HG03108 (cell line): ENCODE results near the gene KPNA2.
"Not testable (repeated sequence)": the region's sequence is repeated elsewhere in the genome, so short reads cannot be mapped to it uniquely, and the experiment has no call there.

Source experiments
- ATAC-seq: cut with Tn5 transposase; IDR thresholded peaks from one replicate; pipeline ENCODE4 v1.9.1; 2021; ENCODE audit warnings: moderate library complexity; ENCODE audit not compliant: unreplicated experiment

The KPNA2 gene

DNA sequence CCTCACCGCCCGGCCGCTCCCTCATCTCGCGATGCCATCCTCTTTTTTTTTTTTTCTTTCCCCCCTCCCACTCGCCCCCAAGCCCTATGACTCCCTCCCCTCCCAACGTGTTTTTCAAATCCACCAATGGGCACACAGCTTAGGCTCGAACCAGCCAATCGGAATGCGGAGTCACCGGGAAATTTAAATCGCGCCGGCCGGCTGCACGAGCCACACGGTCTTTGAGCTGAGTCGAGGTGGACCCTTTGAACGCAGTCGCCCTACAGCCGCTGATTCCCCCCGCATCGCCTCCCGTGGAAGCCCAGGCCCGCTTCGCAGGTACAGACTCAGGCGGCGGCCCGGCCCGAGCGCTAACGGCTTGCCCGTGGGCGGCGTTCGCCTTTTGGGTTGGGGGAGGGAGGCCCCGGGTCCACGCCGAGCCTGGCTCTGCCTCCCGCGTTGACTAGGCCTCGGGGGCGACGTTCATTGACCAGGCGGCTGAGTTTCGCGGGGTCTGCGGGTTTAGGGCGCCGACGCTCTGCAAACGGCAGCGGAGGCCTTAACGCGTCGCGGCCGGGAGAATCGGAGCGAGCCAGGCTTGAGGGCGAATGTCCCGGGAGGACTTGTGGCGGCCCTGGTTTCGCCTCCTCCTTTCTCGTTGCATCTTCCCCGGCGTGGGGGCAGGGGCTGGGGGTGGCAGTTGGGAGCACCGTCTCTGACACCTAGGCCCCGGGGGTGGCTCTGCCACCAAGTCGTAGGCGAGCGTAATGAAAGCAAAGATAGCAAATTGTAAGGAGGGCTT is at the start of gene KPNA2:
KPNA2 (plus strand) TSS at position 213 of the 781 bp plus-strand sequence. CDS start 1,398 bp downstream, outside the sequence.
- peak; percentile 86 for ATAC-seq

DNA sequence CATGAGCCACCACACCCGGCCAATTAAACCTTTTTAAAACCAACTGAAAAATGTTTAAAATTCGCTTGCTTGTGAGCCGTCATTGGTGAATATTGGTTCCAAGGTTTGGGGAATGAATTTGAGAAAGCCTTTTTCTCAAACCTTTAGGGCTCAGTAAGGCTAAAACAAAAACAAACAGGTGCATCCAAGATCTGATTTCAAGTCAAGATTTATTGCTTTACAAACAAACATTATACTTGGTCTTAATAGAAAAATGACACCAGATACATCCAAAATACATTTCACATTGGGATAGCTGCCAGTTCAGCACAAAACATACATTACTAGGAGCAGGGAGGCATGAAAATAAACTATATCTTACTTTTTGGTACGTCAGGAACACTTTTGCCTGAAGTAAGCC is 44.6 kb upstream of the KPNA2 start:
- ATAC-seq, result no peak

DNA sequence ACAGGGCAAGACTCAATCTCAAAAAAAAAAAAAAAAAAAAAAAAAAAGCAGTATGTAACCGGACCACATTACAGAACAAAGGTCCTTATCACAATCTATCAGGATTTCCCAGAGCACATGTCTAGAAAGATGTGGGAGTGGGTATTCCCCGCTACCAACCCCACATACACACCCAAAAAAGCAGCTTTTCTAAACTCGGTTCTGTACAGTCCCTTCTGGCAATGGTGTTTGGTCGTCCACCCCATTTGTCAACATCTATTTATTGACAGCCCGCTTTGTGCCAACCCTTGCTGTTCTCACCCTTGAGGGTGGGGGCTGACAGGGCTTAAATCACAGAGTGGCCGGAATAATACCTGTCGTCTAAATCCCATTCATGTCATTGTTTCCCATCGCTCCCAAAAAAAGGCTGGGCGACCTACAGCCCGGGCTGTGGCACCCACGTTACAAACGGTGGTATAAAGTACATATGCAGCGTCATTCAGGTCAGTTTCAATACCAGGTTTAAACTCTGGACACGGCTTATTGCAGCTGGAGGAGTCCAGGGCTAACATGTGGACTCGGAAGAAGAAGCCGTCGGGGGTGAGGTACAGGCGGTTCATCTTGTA is 42.9 kb upstream of the KPNA2 start:
- no peak for ATAC-seq

DNA sequence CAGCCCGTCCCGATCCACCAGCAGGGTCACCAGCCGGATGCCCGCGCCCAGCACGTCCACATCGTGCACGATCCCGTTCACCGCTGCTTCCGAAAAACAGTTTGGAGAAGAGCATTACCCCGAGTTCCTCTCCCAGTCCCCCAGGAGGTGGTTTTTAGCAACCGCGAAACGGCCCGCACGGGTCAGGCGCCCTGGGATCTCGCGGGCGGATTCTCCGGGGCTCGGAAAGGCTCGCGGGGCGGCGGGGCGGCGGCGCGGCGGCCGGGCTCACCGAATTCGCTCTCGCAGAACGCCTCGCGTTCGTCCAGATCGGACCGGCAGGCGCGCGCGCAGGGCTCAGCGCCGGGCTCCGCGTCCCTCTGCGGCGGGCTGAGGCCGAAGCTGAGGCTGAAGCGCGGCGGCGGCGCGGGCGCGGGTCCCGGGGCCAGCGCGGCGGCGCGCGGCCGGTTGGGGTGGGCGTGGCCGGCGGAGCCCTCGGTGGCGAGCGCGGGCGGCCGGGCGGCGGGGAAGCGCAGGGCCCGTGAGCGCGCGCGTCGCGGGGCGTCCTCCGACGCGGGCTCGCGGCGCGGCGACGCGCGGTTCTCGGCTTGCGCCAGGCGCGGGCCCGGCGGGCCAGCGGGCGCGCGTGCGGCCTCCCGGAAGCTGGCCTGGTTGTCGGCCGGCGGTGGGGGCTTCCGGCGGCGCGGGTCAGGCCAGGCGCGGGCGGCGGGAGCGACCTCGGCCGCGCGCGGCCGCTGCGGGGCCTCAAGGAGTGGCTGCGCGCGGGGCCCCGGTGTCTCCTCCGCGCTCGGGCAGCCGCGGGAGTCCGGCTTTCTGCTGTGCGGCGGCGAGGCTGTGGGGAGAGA is 42.2 kb upstream of the KPNA2 start:
- peak; percentile 70 for ATAC-seq

DNA sequence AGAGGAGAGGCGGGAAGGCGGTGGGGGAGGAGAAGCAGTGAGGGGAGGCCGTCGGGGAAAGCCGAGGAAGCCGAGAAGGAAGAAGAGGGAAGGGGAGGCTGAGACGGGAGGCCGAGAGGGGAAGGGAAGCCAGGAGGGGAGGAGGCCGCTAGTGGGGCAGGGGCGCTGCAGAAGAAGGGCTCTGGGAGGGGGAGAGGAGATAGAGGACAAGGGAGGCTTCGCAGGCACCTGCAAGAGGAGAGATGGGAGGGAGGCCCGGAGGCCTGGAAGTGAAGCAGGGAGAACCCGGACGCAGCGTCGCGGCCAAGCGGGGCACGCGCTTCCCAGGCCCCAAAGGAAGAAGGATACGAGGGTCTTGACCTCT is 41.6 kb upstream of the KPNA2 start:
- ATAC-seq, result no peak

DNA sequence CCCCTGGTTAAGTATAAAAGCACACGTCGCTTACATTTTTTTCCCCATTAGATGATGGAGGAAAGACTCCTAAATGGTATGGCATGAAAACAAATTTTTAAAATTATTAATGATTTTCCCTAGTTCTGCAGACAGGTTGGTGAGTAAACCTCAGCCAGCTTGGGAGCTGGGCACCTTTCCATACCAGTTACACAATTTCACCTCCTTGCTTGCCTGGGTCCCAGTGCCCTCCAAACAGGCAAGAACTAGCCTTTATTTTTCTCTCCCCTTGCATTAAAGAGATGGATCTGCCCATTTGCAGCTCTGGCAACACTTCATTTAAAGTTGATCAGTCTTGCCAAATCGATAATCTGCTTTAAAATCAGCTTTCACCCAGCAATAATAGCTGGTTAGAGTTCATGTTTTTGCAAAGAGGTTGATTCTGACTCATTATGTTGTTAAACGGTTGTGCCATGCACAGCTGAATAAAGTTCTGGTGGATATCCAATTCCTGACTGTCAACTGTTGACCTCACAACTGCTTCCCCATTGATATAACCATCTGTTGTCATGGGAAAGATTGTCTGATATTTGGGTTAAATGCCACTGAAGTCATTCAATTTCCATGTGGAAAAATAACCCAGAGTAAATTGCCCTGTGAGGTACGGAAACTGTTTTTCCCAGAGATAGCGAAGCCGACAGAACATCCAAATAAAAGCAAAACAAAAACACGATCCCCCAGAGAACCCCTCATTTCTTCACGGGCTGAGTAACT is 40.5 kb upstream of the KPNA2 start:
- no peak for ATAC-seq

DNA sequence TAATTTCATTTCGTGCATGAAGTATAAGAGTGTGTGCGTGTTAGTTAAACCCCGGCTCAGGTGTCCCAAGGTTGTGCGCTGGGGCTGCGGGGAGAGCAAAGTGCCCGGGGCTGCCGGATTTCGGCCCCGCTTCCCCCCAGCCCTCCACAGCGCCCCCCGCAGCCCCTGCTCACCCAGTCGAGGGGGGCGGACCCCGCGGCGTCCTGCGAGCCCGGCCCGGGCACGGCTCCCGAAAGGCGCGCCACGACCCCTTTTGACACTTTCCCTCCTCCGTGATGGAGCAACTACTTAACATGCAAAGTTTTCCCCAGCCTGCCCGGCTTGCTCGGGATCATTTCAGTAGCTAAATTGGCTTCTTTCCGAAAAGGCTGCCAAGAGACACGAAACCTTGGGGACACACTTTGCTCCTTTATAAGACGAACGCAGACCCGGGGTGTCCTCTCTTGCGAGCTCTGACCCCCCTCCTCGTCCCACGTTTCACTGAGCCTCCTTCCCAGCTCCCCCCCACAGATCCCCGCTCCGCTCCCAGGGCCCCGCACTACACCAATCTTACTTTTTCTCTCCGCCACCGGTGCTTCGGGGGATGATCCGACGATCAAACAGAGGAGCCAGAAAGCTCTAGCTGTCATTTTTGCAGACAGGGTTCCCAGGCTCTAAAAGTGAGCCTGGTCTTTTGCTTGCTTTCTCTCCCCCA is 39.8 kb upstream of the KPNA2 start:
- no peak for ATAC-seq

DNA sequence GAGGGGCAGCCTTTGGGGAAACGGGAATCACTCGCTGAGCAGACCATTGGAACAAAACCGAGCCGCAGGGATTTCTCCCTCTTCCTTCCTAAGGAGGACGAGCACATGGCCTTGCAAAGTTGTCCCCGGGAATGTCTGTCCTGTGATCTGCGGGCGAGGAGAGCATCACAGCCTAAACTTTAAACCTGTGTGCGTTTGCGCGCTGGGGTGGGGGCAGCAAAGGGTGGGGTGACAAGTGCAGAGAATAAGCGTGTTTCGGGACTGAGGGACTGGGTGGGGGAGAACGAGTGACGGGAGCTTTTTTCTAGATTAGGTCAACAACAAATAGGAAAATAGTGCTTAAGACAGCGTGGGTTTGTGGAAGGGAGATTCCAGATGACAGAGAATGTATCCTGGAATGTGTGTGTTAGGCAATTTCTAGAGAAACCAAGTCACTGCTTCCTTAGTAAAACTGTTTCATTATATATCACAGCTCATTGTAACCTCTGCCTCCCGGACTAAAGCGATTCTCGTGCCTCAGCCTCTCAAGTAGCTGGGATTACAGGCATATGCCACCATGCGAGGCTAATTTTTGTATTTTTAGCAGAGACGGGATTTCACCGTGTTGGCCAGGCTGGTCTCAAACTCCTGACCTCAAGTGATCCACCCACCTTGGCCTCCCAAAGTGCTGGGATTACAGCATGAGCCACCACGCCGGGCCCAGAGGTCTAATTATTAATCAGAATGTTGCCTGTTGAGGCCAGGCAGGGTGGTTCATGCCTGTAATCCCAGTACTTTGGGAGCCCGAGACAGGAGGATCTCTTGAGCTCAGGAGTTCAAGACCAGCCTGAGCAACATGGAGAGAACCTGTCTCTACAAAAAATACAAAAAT is 39.0 kb upstream of the KPNA2 start, which contains the start of gene C17orf58:
C17orf58 (minus strand) TSS at position 169 of the 871 bp plus-strand sequence. CDS start 271 bp downstream, outside the sequence.
- not testable (repeated sequence) for ATAC-seq

DNA sequence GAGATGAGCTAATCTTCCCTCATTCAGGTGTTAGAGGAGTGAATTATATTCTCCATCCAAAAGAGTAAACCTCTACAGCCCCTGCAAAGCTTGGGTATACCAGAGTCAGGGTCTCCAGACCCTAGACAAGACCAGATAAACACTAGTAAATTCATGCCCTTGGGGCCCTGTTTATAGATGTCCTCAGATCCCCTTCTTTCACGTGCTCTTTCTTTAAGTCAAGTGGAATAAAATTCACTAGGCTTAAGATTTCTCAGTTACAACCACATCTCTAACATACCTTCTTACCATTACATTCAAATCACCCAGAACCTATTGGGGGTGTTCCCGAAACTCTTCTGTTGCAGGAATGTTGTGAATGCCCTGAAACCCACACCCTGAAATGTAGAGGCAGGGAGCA is 37.1 kb upstream of the KPNA2 start:
- ATAC-seq, result no peak

DNA sequence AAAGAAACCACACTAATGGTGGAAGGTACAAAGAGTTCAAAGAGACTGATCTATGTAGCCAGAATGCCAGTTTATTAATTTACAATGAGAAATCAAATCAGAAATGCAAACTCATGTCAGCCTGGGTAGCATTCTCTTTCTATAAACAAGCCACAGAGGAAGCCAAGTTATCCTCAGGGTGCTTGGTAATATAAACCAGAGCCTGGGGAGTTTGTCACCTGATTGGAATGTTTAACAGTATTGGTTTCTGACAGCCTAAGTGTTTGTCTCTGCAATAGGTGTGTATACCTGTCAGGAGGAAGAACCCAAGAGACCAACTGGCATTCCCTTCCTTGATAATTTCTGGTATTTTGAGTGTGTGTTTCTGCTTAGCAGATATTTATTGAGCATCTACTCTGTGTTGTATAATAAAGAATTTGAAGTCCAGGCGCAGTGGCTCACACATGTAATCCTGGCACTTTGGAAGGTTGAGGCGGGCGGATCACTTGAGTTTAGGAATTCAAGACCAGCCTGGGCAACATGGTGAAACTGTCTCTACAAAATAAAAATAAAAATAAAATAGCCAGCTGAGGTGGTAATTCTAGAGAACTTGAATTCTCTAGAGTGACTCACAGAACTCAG is 36.1 kb upstream of the KPNA2 start:
- ATAC-seq, result no peak

DNA sequence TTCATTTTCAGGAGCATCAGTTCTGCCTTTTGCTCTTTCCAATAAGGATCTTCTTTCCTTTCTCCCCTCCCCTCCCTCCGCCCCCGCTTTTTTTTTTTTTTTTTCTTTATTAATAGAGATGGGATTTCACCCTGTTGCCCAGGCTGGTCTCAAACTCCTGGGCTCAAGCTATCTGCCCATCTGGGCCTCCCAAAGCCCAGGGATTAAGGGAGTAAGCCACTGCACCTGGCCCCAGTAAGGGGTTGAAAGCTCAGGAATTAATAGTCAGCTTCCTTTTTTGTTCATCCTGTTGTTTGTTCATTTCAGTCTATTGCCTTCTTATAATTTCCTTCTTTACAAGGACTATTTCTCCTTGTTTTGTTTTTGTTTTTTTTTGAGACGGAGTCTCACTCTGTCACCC is 31.3 kb upstream of the KPNA2 start:
- ATAC-seq, result no peak

DNA sequence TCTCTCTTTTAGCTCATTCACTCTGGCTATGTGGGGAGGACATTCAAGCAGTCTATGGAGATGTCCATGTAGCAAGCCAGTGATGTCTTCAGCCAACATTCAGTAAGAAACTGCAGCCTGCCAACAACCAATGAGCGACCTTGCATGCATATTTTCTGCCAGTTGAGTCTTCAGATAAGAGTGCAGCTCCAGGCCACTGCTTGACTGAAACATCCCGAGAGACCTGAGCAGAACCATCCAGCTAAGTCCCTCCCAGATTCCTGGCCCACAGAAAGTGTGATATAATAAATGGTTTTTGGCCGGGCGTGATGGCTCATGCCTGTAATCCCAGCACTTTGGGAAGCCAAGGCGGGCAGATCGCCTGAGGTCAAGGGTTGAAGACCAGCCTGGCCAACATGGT is 28.7 kb upstream of the KPNA2 start:
- ATAC-seq, result no peak

DNA sequence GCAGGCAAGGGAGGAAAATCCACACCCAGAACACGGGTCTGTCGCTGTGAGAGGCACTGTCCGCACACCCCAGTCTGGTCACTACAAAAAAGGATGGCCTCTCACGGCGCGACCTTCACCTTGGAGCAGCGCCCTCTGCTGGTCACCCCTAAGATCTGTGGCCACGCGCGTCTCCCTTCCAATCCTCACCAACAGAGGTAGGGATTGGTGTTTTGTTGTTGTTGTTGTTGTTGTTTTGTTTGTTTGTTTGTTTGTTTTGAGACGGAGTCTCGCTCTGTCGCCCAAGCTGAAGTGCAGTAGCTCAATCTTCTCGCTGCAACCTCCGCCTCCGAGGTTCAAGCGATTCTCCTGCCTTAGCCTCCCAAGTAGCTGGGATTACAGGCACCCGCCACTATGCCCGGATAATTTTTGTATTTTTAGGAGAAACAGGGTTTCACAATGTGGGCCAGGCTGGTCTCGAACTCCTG is 24.3 kb upstream of the KPNA2 start:
- peak; percentile 57 for ATAC-seq

DNA sequence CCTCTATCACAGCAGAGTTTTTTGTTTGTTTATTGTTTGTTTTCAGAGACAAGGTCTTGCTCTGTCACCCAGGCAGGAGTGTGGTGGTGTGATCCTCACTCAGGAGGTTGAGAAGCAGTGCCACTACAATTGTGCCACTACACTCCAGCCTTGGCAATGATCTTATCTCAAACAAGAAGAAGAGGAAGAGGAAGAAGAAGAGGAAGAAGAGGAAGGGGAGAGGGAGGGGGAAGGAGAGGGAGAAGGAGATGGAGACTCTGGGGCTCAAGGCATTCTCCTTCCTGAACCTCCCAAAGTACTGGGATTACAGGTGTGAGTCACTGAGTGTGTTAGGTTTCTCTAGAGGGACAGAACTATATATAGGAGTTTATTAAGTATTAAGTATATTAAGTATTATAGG is 22.1 kb upstream of the KPNA2 start:
- ATAC-seq, result no peak

DNA sequence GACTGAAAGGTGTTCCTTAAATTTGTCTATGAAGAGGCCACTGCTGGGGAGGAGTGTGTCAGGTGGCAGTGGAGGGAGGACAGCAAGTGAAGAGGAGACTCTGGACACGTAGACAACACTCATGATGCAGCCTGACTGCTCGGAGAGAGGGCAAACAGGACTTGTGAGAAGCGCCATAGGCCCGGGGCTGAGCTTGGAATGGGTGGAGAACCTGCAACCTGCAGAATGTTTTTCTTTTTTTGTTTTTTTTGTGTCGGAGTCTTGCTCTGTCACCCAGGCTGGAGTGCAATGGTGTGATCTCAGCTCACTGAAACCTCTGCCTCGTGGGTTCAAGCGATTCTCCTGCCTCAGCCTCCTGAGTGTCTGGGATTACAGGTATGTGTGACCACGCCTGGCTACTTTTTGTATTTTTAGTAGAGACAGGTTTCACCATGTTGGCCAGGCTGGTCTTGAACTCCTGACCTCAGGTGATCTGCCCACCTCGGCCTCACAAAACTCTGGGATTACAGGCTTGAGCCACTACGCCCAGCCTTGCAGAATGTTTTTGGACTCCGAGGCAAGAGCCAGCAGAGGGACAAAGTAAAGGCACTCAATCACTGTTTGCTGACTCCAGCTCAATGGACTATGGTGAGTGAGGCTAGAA is 20.3 kb upstream of the KPNA2 start:
- no peak for ATAC-seq

DNA sequence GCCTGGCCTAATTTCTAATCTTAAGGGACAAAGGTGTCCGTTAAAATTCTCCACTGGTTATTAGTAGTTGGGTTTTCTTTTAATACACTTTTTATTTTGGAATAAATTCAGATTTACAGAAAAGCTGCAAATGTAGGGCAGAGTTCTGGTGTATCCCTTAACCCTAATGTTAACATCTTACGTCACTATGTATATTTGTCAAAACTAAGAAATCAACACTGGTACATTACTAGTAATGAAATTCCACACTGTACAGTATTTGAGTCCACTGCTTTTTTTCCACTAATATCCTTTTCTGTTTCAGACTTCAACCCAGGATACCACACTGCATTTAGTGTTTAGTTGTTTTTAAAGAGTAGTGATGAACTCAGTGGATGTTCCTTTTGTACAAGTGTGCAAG is 18.7 kb upstream of the KPNA2 start:
- no peak for ATAC-seq

DNA sequence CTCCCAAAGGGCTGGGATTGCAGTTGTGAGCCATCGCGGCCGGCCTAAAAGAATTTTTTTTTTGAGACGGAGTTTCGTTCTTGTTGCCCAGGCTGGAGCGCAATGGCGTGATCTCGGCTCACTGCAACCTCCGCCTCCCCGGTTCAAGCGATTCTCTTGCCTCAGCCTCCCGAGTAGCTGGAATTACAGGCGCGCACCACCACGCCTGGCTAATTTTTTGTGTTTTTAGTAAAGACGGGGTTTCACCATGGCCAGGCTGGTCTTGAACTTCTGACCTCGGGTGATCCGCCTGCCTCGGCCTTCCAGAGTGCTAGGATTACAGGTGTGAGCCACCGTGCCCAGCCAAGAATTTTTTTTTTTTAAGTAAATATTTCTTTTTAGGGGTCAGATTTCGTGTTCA is 17.0 kb upstream of the KPNA2 start:
- ATAC-seq, result not testable (repeated sequence)

DNA sequence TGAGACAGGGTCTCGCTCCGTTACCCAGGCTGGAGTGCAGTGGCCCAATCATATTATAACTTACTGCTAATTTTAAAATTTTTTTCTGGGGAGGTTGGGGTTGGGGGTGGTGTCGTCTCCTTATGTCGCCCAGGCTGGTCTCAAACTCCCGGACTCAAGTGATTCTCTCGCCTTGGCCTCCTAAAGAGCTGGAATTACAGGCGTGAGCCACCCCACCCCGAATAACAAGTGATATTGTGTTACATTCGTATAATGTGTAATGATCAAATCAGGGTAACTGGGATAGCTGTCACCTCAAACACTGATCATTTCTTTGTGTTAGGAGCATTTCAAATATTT is 16.2 kb upstream of the KPNA2 start:
- ATAC-seq, result no peak
